B cell (primary cell): ENCODE measurements around the gene HMGCS1.

Experiments used
- EZH2 ChIP-seq: IDR thresholded peaks from 2 replicates; pipeline ENCODE4 v1.6.1; 2012; ENCODE audit warnings: borderline replicate concordance, low read depth, mild to moderate bottlenecking, moderate library complexity, low read length; ENCODE audit not compliant: insufficient read depth, poor library complexity, severe bottlenecking
- TF ChIP-seq, protein P1 (sequence below): fragments of 200-600 bp; IDR thresholded peaks from one replicate; pipeline ENCODE4 v1.8.0; 2022; ENCODE audit warnings: antibody characterized with exemption, mild to moderate bottlenecking

DNA sequence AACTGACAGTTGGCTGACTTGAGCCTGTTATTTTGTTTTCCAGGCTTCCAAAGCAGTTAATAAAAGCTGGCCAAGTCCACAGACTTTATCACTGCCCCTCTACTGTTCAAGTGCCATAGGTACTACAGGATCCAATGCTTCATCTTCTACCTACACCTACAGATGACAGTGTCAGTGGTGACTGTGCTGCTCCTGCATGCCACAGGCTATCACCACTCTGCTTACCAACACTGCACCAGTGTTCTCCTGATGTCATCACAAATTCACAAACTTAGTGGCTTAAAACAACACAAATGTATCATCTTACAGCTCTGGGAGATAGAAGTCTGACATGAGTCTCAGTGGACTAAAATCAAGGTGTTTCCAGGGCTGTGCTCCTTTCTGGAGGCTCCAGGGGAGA lies 26.6 kb downstream of the HMGCS1 start:
- TF ChIP-seq, protein P1, sequence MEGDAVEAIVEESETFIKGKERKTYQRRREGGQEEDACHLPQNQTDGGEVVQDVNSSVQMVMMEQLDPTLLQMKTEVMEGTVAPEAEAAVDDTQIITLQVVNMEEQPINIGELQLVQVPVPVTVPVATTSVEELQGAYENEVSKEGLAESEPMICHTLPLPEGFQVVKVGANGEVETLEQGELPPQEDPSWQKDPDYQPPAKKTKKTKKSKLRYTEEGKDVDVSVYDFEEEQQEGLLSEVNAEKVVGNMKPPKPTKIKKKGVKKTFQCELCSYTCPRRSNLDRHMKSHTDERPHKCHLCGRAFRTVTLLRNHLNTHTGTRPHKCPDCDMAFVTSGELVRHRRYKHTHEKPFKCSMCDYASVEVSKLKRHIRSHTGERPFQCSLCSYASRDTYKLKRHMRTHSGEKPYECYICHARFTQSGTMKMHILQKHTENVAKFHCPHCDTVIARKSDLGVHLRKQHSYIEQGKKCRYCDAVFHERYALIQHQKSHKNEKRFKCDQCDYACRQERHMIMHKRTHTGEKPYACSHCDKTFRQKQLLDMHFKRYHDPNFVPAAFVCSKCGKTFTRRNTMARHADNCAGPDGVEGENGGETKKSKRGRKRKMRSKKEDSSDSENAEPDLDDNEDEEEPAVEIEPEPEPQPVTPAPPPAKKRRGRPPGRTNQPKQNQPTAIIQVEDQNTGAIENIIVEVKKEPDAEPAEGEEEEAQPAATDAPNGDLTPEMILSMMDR = no peak
- no peak for TF ChIP-seq EZH2
